IMR-90 (cell line): ENCODE data around the gene KRT86. TPM values are rescaled to one million over a fixed set of nuclear protein-coding genes. Genes with fewer than 3 reads are reported as not detected.

ENCODE experiments used
- ATAC-seq: fragments of 200-7000 bp; cut with Tn5 transposase; 2 replicates; pipeline ENCODE4 v1.9.1; 2020; ENCODE audit warnings: low read depth, mild to moderate bottlenecking, moderate library complexity
- BruUV-seq: library from RNA; stranded (reverse); fragments of 400-500 nt; replicated peaks from 2 replicates; lab custom pipeline; 2021; lab: Mats Ljungman, UMichigan
- CTCF ChIA-PET: fragments of 300-600 bp; formaldehyde crosslinking; extraction: SDS; loops from one replicate; lab custom pipeline; 2021; ENCODE audit warnings: antibody characterized with exemption; lab: Yijun Ruan, JAX
- POLR2A ChIA-PET: fragments of 300-600 bp; sonication (Branson Sonifier 250); formaldehyde crosslinking; loops from one replicate; lab custom pipeline; 2022; ENCODE audit warnings: antibody characterized with exemption; ENCODE audit not compliant: unreplicated experiment; lab: Charles Lee
- DNase-seq: peaks from one replicate; pipeline ENCODE4 v3.0.0; 2013
- H2AFZ ChIP-seq: replicated peaks from 2 replicates; pipeline ENCODE3; 2013; ENCODE audit warnings: low read length, mild to moderate bottlenecking; ENCODE audit not compliant: poor library complexity
- H2AK5ac ChIP-seq: 2 replicates; pipeline ENCODE4 v1.6.1; 2013; ENCODE audit warnings: low read depth, low read length, inconsistent platforms
- H2AK9ac ChIP-seq: replicated peaks from 2 replicates; pipeline ENCODE3; 2013; ENCODE audit warnings: mild to moderate bottlenecking, low read depth, low read length, moderate library complexity; ENCODE audit not compliant: poor library complexity
- H2BK120ac ChIP-seq: 2 replicates; pipeline ENCODE4 v1.6.1; 2013; ENCODE audit warnings: low read depth, low read length, inconsistent platforms
- H2BK15ac ChIP-seq: 3 replicates; pipeline ENCODE4 v1.6.1; 2013; ENCODE audit warnings: low read depth, low read length, inconsistent platforms
- H2BK20ac ChIP-seq: 2 replicates; pipeline ENCODE4 v1.6.1; 2013; ENCODE audit warnings: low read depth, mild to moderate bottlenecking, inconsistent platforms, low read length, moderate library complexity
- H2BK5ac ChIP-seq: 2 replicates; pipeline ENCODE4 v1.6.1; 2013; ENCODE audit warnings: mild to moderate bottlenecking, low read depth, low read length, inconsistent platforms; ENCODE audit not compliant: poor library complexity, severe bottlenecking
- H3K14ac ChIP-seq: replicated peaks from 2 replicates; pipeline ENCODE4 v1.6.1; 2013; ENCODE audit warnings: low read depth, low read length, inconsistent platforms
- H3K18ac ChIP-seq: 2 replicates; pipeline ENCODE4 v1.6.1; 2013; ENCODE audit warnings: low read depth, low read length, control low read depth
- H3K23ac ChIP-seq: 2 replicates; pipeline ENCODE4 v1.6.1; 2013; ENCODE audit warnings: low read depth, low read length, inconsistent platforms
- H3K27ac ChIP-seq: 2 replicates; pipeline ENCODE4 v1.5.1; 2013; ENCODE audit warnings: mild to moderate bottlenecking, control low read depth, low read length; ENCODE audit not compliant: insufficient read depth
- H3K27me3 ChIP-seq: 2 replicates; pipeline ENCODE4 v1.6.1; 2013; ENCODE audit warnings: low read length; ENCODE audit not compliant: control insufficient read depth, insufficient read depth
- H3K36me3 ChIP-seq: 2 replicates; pipeline ENCODE4 v1.6.1; 2013; ENCODE audit warnings: low read length, mixed read lengths; ENCODE audit not compliant: control insufficient read depth, insufficient read depth
- H3K4ac ChIP-seq: 2 replicates; pipeline ENCODE4 v1.6.1; 2013; ENCODE audit warnings: low read depth, low read length, inconsistent platforms
- H3K4me1 ChIP-seq: 2 replicates; pipeline ENCODE4 v1.6.1; 2013; ENCODE audit warnings: low read length, mixed read lengths; ENCODE audit not compliant: control insufficient read depth, insufficient read depth
- H3K4me2 ChIP-seq: 2 replicates; pipeline ENCODE4 v1.6.1; 2013; ENCODE audit warnings: low read depth, mild to moderate bottlenecking, control low read depth, low read length, moderate library complexity
- H3K4me3 ChIP-seq: 2 replicates; pipeline ENCODE4 v1.5.1; 2013; ENCODE audit warnings: low read depth, mild to moderate bottlenecking, control low read depth, low read length, moderate library complexity; ENCODE audit not compliant: insufficient read depth
- H3K56ac ChIP-seq: 2 replicates; pipeline ENCODE4 v1.6.1; 2013; ENCODE audit warnings: low read length, inconsistent platforms; ENCODE audit not compliant: insufficient read depth; ENCODE audit errors: extremely low read depth
- H3K79me1 ChIP-seq, 2 experiments: 2 replicates each; pipeline ENCODE4 v1.6.1; 2013; ENCODE audit warnings: low read length in 2 of 2, inconsistent platforms in 1 of 2, low read depth in 1 of 2
- H3K9ac ChIP-seq: 2 replicates; pipeline ENCODE4 v1.6.1; 2013; ENCODE audit warnings: low read depth, low read length, control low read depth
- H3K9me1 ChIP-seq: 2 replicates; pipeline ENCODE4 v1.6.1; 2013; ENCODE audit warnings: low read length, inconsistent platforms; ENCODE audit not compliant: insufficient read depth
- H3K9me3 ChIP-seq: 2 replicates; pipeline ENCODE4 v1.6.1; 2013; ENCODE audit warnings: low read length; ENCODE audit not compliant: control insufficient read depth, insufficient read depth
- H4K20me1 ChIP-seq: 2 replicates; pipeline ENCODE4 v1.6.1; 2013; ENCODE audit warnings: low read length, inconsistent platforms; ENCODE audit not compliant: insufficient read depth
- H4K5ac ChIP-seq: 2 replicates; pipeline ENCODE4 v1.6.1; 2013; ENCODE audit warnings: mild to moderate bottlenecking, low read depth, low read length, control low read depth
- H4K8ac ChIP-seq, 2 experiments: 2 replicates each; pipeline ENCODE4 v1.6.1; 2013; ENCODE audit warnings: low read depth in 2 of 2, low read length in 2 of 2, control low read depth in 1 of 2, inconsistent platforms in 1 of 2
- H4K91ac ChIP-seq: 2 replicates; pipeline ENCODE4 v1.6.1; 2013; ENCODE audit warnings: low read depth, low read length, inconsistent platforms; ENCODE audit not compliant: insufficient read depth
- CEBPB ChIP-seq: IDR thresholded peaks from 2 replicates; pipeline ENCODE4 v1.6.1; 2012; ENCODE audit warnings: low read depth, low read length, improper control_type of control experiment
- FOS ChIP-seq: fragments of 150-350 bp; IDR thresholded peaks from 2 replicates; pipeline ENCODE4 v1.6.1; 2016; ENCODE audit warnings: low read depth, low read length
- MAFK ChIP-seq: IDR thresholded peaks from 2 replicates; pipeline ENCODE4 v1.6.1; 2012; ENCODE audit warnings: low read depth, low read length, improper control_type of control experiment
- POLR2A ChIP-seq: IDR thresholded peaks from 2 replicates; pipeline ENCODE4 v1.6.1; 2012; ENCODE audit warnings: mild to moderate bottlenecking, low read depth, low read length
- RAD21 ChIP-seq: IDR thresholded peaks from 2 replicates; pipeline ENCODE4 v1.6.1; 2012; ENCODE audit warnings: low read length, improper control_type of control experiment
- WGBS, 2 experiments: methylation state at CpG; one replicate each; pipeline versions ENCODE4 v1.1.5 to v1.1.7; 2013; ENCODE audit warnings: missing lambda C conversion rate in 2 of 2; ENCODE audit not compliant: insufficient read length in 1 of 2; ENCODE audit errors: extremely low coverage in 2 of 2; 5-methylcytosine and 5-hydroxymethylcytosine counted together
- dilution Hi-C: fragments of 300-500 bp; cut with HindIII; formaldehyde crosslinking; loops from one replicate; pipeline ENCODE4 v1.14.3; 2018; ENCODE audit warnings: low sequenced_read_pairs; ENCODE audit not compliant: unreplicated experiment
- in situ Hi-C: fragments of 300-500 bp; cut with MboI; formaldehyde crosslinking; loops from 3 replicates; pipeline ENCODE4 v1.14.3; 2019; ENCODE audit warnings: low sequenced_read_pairs, inconsistent platforms, mixed read lengths
- intact Hi-C: fragments of 100-400 bp; cut with micrococcal nuclease; formaldehyde crosslinking; loops from 2 replicates; pipeline ENCODE4 v1.10.0; 2022
- polyA plus RNA-seq, 3 experiments: library from polyadenylated mRNA; depleted of rRNA; stranded (reverse); fragments of >200 nt; gene quantifications; 2 replicates each; pipeline ENCODE4 v1.2.3, GENCODE V29; 2012; ENCODE audit warnings: low replicate concordance in 1 of 3
- total RNA-seq: library from RNA; depleted of rRNA; stranded (reverse); fragments of >200 nt; gene quantifications from 2 replicates; pipeline ENCODE4 v1.2.3, GENCODE V29; 2012

The KRT86 gene
- total and polyA plus RNA-seq, 2 of the 4 experiments (the other 2 are of a cell fraction): not detected

- in situ Hi-C loops: no loop called here
- Histone ChIP-seq H3K4me1 (peaks cover 24% of the 10 kb centered on the region), H2BK5ac (no peak overlapping the region), H4K20me1 (no peaks in the 10 kb centered on the region), H3K4me3 (no peak overlapping the region), H4K91ac (no peak overlapping the region), H3K36me3 (no peaks in the 10 kb centered on the region), H3K4ac (no peak overlapping the region), H3K9me3 (peaks cover 2% of the 10 kb centered on the region), H2AK9ac (no peak overlapping the region), H3K9me1 (peaks cover 33% of the 10 kb centered on the region), H3K18ac (no peak overlapping the region), H2AK5ac (no peak overlapping the region), H3K14ac (no peak overlapping the region), H3K4me2 (no peak overlapping the region), H3K27me3 (no peaks in the 10 kb centered on the region), H3K9ac (no peak overlapping the region), H2BK20ac (peak overlapping the region; percentile 49; the same call in 1 of the 2 replicates), H3K79me1 (peaks cover 0 to 10% of the 10 kb centered on the region in 2 experiments; a peak in 2 of 4 replicates), H3K27ac (no peak overlapping the region), H4K8ac (no peak overlapping the region), H2AFZ (no peak overlapping the region), H2BK120ac (peak overlapping the region; percentile 52; the same call in 1 of the 2 replicates), H2BK15ac (no peak overlapping the region), H3K23ac (no peak overlapping the region), H4K5ac (no peak overlapping the region), H3K56ac (no peak overlapping the region)
- dilution Hi-C loops: no loop called here
- 75% methylated on average over 2 of the region's 4 CpGs; no CpG with 5 or more reads in 1 of the 2 experiments for WGBS, 2 experiments
- intact Hi-C loops: no loop called here
- TF ChIP-seq RAD21: no peak
- no peak for TF ChIP-seq MAFK
- TF ChIP-seq FOS: no peak
- no peak for TF ChIP-seq POLR2A
- peak; percentile 47; the same call in 1 of the 2 replicates for TF ChIP-seq CEBPB
- no TSS peak for BruUV-seq
- DNase-seq: no peak
- CTCF ChIA-PET: no interaction called here
- ATAC-seq: no peak
- POLR2A ChIA-PET: no interaction called here
These were observed 48.0 kb upstream of the KRT86 start for GRCh38 chr12:52226446-52226845.
